Spleen (tissue), 11 donors: ENCODE results near the gene CITED1. TPM values are rescaled to one million over a fixed set of nuclear protein-coding genes. Genes with fewer than 3 reads are reported as not detected.

Experiments
- DNase-seq: peaks from one replicate; pipeline ENCODE4 v3.0.0-alpha.2; 2020
- H3K27ac ChIP-seq, 8 donors: fragments of 200-600 bp; sonication (generic) in 7 of 8; 1 replicate in 4 of 8; 2 replicates in 4 of 8; pipeline versions ENCODE4 v1.5.0 to v1.8.0; 2016 to 2021; ENCODE audit warnings: inconsistent platforms in 4 of 8, mild to moderate bottlenecking in 4 of 8, moderate library complexity in 1 of 8
- H3K27me3 ChIP-seq, 7 donors: fragments of 200-600 bp; sonication (generic) in 6 of 7; replicated peaks in 1 of 7; 1 replicate in 4 of 7; 2 replicates in 3 of 7; pipeline versions ENCODE4 v1.5.0 to v1.8.0; 2016 to 2021; ENCODE audit warnings: inconsistent platforms in 3 of 7, mild to moderate bottlenecking in 1 of 7
- H3K36me3 ChIP-seq, 6 donors: fragments of 200-600 bp; sonication (generic) in 5 of 6; 1 replicate in 4 of 6; 2 replicates in 2 of 6; pipeline versions ENCODE4 v1.5.0 to v1.8.0; 2016 to 2021; ENCODE audit warnings: inconsistent platforms in 2 of 6
- H3K4me1 ChIP-seq, 6 donors: fragments of 200-600 bp; sonication (generic) in 5 of 6; 1 replicate in 3 of 6; 2 replicates in 3 of 6; pipeline versions ENCODE4 v1.5.0 to v1.8.0; 2016 to 2021; ENCODE audit warnings: inconsistent platforms in 3 of 6
- H3K4me3 ChIP-seq, 8 donors: fragments of 200-600 bp; sonication (generic) in 7 of 8; 1 replicate in 4 of 8; 2 replicates in 4 of 8; pipeline versions ENCODE4 v1.5.0 to v1.8.0; 2016 to 2021; ENCODE audit warnings: inconsistent platforms in 4 of 8, mild to moderate bottlenecking in 4 of 8, moderate library complexity in 2 of 8
- H3K9me3 ChIP-seq, 8 donors: fragments of 200-600 bp; sonication (generic) in 7 of 8; 1 replicate in 4 of 8; 2 replicates in 4 of 8; pipeline versions ENCODE4 v1.5.0 to v1.8.0; 2016 to 2021; ENCODE audit warnings: inconsistent platforms in 4 of 8
- POLR2A ChIP-seq, 3 donors: fragments of 450-650 bp; IDR thresholded peaks; one replicate each; pipeline ENCODE4 v1.5.1; 2017; ENCODE audit warnings: antibody characterized with exemption in 3 of 3, mild to moderate bottlenecking in 1 of 3
- POLR2AphosphoS5 ChIP-seq, 3 donors: sonication (generic); formaldehyde crosslinking; IDR thresholded peaks; one replicate each; pipeline ENCODE4 v1.5.1; 2017; ENCODE audit warnings: antibody characterized with exemption in 3 of 3
- WGBS, 5 donors: extraction: QIAGEN DNeasy Blood & Tissue Kit in 3 of 5; methylation state at CpG; one replicate each; pipeline versions ENCODE4 v1.1.5 to v1.1.7; 2013 to 2018; 5-methylcytosine and 5-hydroxymethylcytosine counted together
- intact Hi-C: fragments of 100-400 bp; cut with DNase I; formaldehyde crosslinking; loops from one replicate; pipeline ENCODE4 v1.15.0; 2023; ENCODE audit warnings: low total_unique reads
- polyA plus RNA-seq, 3 donors: library from polyadenylated mRNA; stranded (reverse); fragments of 200-250 nt; gene quantifications; one replicate each; pipeline ENCODE4 v1.2.1, GENCODE V29; 2013
- total RNA-seq, 7 donors: library from RNA; depleted of rRNA in 3 of 7; stranded (reverse); fragments of >200 nt in 3 of 7; fragmentation: NEBNext Ultra II Directional in 4 of 7; extraction: Animal tissue kit (Norgen Biotek cat#: 25700) in 4 of 7; gene quantifications; one replicate each; pipeline versions ENCODE4 v1.1.0 to v1.2.1, GENCODE V29; 2016 to 2021
- TF ChIP-seq, protein P1 (sequence below), 11 experiments: fragments of 200-600 bp in 7 of 11; fragments of 450-650 bp in 4 of 11; sonication (generic) in 4 of 11; IDR thresholded peaks in 8 of 11; conservative IDR thresholded peaks in 3 of 11; 1 replicate in 7 of 11; 2 replicates in 4 of 11; pipeline versions ENCODE4 v1.4.0 to v1.8.0; 2016 to 2021; ENCODE audit warnings: antibody characterized with exemption in 11 of 11, inconsistent platforms in 4 of 11, mild to moderate bottlenecking in 1 of 11
- donor health status: healthy with polysubstance abuse.
- donor health status: DM: no; HTN: no; CAD: no; lungs with moderate emphysema.
- donor health status: DM: no; HTN: no; CAD: no.
- donor health status: Bipolar disorder and iron deficiency.
- donor health status: healthy.
- donor health status: DM: no; HTN: no; CAD: no.
- donor health status: DM: yes; HTN: yes; CAD: no.

CITED1 gene
- total and polyA plus RNA-seq, 10 donors: 0.33 to 0.73 (median 0.37) TPM; not detected in 5

DNA sequence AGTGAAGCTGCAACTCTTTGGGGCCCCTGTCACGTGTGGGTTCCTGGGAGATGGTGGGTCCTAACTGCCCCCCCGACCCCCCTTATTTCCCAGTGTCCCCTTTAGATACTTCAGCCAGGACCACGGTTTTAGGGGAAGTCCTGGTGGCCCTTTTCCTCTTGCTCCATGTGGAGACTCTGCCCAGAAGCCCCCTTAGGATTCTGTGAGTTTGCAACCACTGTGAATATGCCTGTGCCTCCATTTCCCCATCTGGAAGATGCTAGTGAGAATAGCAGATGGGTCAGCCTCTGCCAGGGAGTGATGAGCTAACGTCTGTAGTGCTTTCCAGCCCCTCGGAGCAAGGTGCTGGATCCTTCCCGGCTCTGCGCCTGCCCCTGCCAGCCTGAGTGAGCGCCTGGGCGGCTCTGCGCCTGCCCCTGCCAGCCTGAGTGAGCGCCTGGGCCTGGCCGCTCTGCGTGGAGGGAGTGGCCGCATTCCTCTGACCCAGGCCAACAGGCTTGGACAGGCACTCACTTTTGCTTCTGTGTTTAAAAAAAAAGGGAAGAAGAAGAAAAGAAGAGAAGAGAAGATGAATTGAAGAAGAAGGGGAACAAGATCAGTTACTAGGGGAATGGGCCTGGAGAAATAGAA lies 6.7 kb upstream of the CITED1 start:
- TF ChIP-seq POLR2AphosphoS5 (IDR thresholded peaks at IDR 0.05): no peak
- TF ChIP-seq POLR2A (IDR thresholded peaks at IDR 0.05): no peak
- TF ChIP-seq, protein P1, sequence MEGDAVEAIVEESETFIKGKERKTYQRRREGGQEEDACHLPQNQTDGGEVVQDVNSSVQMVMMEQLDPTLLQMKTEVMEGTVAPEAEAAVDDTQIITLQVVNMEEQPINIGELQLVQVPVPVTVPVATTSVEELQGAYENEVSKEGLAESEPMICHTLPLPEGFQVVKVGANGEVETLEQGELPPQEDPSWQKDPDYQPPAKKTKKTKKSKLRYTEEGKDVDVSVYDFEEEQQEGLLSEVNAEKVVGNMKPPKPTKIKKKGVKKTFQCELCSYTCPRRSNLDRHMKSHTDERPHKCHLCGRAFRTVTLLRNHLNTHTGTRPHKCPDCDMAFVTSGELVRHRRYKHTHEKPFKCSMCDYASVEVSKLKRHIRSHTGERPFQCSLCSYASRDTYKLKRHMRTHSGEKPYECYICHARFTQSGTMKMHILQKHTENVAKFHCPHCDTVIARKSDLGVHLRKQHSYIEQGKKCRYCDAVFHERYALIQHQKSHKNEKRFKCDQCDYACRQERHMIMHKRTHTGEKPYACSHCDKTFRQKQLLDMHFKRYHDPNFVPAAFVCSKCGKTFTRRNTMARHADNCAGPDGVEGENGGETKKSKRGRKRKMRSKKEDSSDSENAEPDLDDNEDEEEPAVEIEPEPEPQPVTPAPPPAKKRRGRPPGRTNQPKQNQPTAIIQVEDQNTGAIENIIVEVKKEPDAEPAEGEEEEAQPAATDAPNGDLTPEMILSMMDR (IDR thresholded peaks at IDR 0.05 in 8 of 11, conservative IDR thresholded peaks at IDR 0.05 in 3 of 11): no peak
- WGBS, 5 donors: 67 to 92% (median 82%) methylated on average over 11 to 14 of the region's 14 CpGs
- no peak for DNase-seq
- Histone ChIP-seq H3K36me3 (no peaks in the 10 kb centered on the region), H3K27me3 (peaks cover 6 to 48% (median 31%) of the 10 kb centered on the region in 7 donors), H3K4me3 (no peak overlapping the region), H3K27ac (no peak overlapping the region), H3K9me3 (no peaks in the 10 kb centered on the region), H3K4me1 (peaks cover 10 to 22% (median 19%) of the 10 kb centered on the region in 6 donors)
- intact Hi-C loops: no loop called here

DNA sequence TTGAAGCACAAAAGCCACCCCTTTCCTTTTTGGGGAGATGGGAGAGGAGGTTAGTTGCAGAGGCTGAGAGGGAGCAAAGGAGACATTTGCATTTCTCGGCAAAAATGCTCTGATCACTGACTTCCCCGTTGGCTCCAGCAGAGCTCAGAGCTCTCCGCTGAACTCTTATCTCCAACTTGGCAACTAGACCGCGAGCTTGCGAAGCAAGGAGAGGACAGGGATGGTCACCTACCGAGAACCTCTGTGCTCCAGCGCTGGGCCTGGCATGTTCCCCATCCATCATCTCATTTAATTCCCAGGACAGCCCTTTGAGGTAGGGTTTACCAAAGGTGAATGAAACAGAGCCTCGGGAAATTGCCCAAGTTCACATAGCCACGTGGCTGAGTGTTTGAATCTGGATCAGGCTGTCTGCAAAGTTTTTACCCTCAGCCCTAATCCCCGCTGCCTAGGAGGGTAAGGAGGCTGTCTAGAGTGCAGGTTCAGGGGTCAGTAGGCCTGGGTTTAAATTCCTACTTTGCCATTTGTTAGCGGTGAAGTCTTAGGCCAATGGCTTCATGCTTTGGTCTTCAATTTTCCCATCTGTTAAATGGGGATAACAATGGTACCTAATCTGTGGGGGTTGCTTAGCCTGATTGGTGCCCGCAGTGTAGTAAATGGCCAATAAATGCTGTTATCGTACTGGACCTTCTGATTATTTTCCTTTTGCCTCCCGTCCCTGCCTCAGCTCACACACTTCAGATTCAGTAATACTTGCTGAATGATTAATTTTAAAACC lies 3.8 kb upstream of the CITED1 start:
- no peak overlapping the region for H3K27ac ChIP-seq
- 22 to 80% (median 28%) methylated on average over 5 to 15 of the region's 15 CpGs for WGBS, 5 donors
- TF ChIP-seq POLR2AphosphoS5 (IDR thresholded peaks at IDR 0.05): no peak
- TF ChIP-seq, protein P1 (IDR thresholded peaks at IDR 0.05 in 8 of 11, conservative IDR thresholded peaks at IDR 0.05 in 3 of 11): no peak
- no peak for TF ChIP-seq POLR2A (IDR thresholded peaks at IDR 0.05)
- H3K27me3 ChIP-seq: peaks cover 10 to 78% (median 56%) of the 10 kb centered on the region in 7 donors
- H3K36me3 ChIP-seq: no peaks in the 10 kb centered on the region
- no peak for DNase-seq
- H3K4me3 ChIP-seq: peak overlapping the region in 6 of 8 donors; percentile 6 to 72 (median 16)
- H3K4me1 ChIP-seq: peaks cover 10 to 49% (median 37%) of the 10 kb centered on the region in 6 donors
- H3K9me3 ChIP-seq: no peaks in the 10 kb centered on the region
- intact Hi-C loops: no loop called here

DNA sequence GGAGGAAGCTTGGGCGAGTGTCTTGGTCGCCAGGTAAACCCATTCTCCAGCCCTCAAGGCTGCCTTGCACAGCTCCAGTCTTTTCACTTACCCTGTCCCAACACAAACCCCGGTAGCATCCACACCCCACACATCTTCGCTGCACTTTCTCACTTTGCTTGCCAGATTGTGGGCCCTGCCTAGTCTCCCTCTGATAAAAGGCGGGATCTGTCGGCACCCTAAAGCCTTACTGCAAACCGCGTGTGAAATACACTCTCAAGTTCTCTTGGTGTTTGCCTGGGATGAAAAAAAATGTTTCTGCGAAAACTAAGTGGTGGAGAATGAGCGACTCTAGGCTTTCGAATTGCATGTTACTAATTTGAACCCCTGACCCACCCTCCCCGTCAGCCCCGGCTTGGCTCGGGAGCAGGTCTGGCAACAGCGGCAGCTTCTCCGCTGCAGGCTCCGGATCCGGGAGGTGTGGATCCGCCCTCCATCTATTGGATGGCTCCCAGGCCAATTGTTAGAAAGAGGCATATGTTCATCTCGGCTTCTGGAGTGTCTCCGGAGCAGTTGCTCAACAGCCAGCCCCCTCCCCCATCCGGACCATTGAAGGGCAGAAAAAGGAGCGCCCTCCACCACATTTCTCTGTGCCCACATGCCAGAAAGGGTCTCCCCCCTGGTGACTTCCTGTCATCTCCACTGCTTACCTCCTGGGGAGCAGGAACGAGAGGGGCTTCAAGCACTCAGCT lies 3.0 kb upstream of the CITED1 start:
- Histone ChIP-seq H3K4me1 (peaks cover 10 to 50% (median 38%) of the 10 kb centered on the region in 6 donors), H3K27ac (no peak overlapping the region), H3K36me3 (no peaks in the 10 kb centered on the region), H3K9me3 (no peaks in the 10 kb centered on the region), H3K27me3 (peaks cover 10 to 85% (median 63%) of the 10 kb centered on the region in 7 donors), H3K4me3 (peak overlapping the region in 6 of 8 donors; percentile 6 to 72 (median 16))
- TF ChIP-seq POLR2A (IDR thresholded peaks at IDR 0.05): no peak
- TF ChIP-seq, protein P1 (IDR thresholded peaks at IDR 0.05 in 8 of 11, conservative IDR thresholded peaks at IDR 0.05 in 3 of 11): no peak
- no peak for TF ChIP-seq POLR2AphosphoS5 (IDR thresholded peaks at IDR 0.05)
- WGBS, 5 donors: 1 to 17% (median 2%) methylated on average over 10 to 24 of the region's 24 CpGs
- intact Hi-C loops: no loop called here
- peak; percentile 80 for DNase-seq
